Renal pelvis (tissue), 12 donors: ENCODE measurements around the gene ASB2. TPM values are rescaled to one million over a fixed set of nuclear protein-coding genes. Genes with fewer than 3 reads are reported as not detected.

Experiments used
- DNase-seq: peaks from one replicate; pipeline ENCODE4 v3.0.0-alpha.2; 2013
- long read RNA-seq, 16 experiments: transcript quantifications; one replicate each; lab custom pipeline, GENCODE V29; 2026
- polyA plus RNA-seq, 3 donors: library from polyadenylated mRNA; unstranded; fragments of 120-200 nt; gene quantifications; one replicate each; pipeline ENCODE4 v1.2.1, GENCODE V29; 2013; ENCODE audit not compliant: insufficient read length in 3 of 3

ASB2 gene
- polyA plus RNA-seq, result under 1 TPM; 0.29 to 0.51 (median 0.37) TPM
- long read RNA-seq, donor 1, result 0 reads
- long read RNA-seq, donor 2, result 0 reads
- long read RNA-seq, donor 3, result 0 reads
- long read RNA-seq, donor 4, result 0 reads
- long read RNA-seq, donor 5, result 0 reads
- long read RNA-seq, donor 6, result 0 reads
- long read RNA-seq, donor 7, partial matches to known transcripts, result 0 of 1 reads
- long read RNA-seq, donor 7, other reads (novel, unspliced or antisense), result 0 of 1 reads
- long read RNA-seq, donor 8, result 0 reads
- long read RNA-seq, donor 9, result 0 reads
- long read RNA-seq, donor 10, result 0 reads
- long read RNA-seq, donor 11, partial matches to known transcripts, result 0 of 1 reads
- long read RNA-seq, donor 11, other reads (novel, unspliced or antisense), result 0 of 1 reads
- long read RNA-seq, donor 12, result 0 reads
- long read RNA-seq, donor 13, result 0 reads
- long read RNA-seq, donor 14, result 0 reads
- long read RNA-seq, donor 15, result 0 reads
- long read RNA-seq, donor 16, result 0 reads

GRCh38 chr14:93976477-93977057 lies at the start of gene ASB2:
ASB2 (minus strand) TSS chr14:93976570; CDS start chr14:93964539, 12,031 bp downstream.
- DNase-seq, result no peak

- DNase-seq, result no peak
Observed at GRCh38 chr14:94025720-94026119, 49.4 kb upstream of the ASB2 start.

GRCh38 chr14:94024549-94024948 lies 48.2 kb upstream of the ASB2 start:
- DNase-seq, result no peak

GRCh38 chr14:94022532-94023411 lies 46.4 kb upstream of the ASB2 start:
- no peak for DNase-seq

- DNase-seq, result no peak
Observed at GRCh38 chr14:94021416-94022157, 45.2 kb upstream of the ASB2 start.

- no peak for DNase-seq
Observed at GRCh38 chr14:94021001-94021400, 44.6 kb upstream of the ASB2 start.

- DNase-seq, result no peak
Observed at GRCh38 chr14:94020267-94020666, 43.9 kb upstream of the ASB2 start.

- DNase-seq, result no peak
Observed at GRCh38 chr14:94019329-94019728, 43.0 kb upstream of the ASB2 start.

- DNase-seq, result no peak
Observed at GRCh38 chr14:94018308-94018707, 41.9 kb upstream of the ASB2 start.

GRCh38 chr14:94016446-94016976 lies 40.1 kb upstream of the ASB2 start:
- no peak for DNase-seq

- DNase-seq, result no peak
Observed at GRCh38 chr14:94015223-94015622, 38.9 kb upstream of the ASB2 start.

GRCh38 chr14:94014382-94014781 lies 38.0 kb upstream of the ASB2 start:
- DNase-seq, result no peak

GRCh38 chr14:94011795-94012194 lies 35.4 kb upstream of the ASB2 start:
- no peak for DNase-seq

GRCh38 chr14:94010625-94011024 lies 34.3 kb upstream of the ASB2 start:
- no peak for DNase-seq

GRCh38 chr14:94009767-94010166 lies 33.4 kb upstream of the ASB2 start:
- DNase-seq, result no peak

GRCh38 chr14:94008234-94008633 lies 31.9 kb upstream of the ASB2 start:
- no peak for DNase-seq

- DNase-seq, result no peak
Observed at GRCh38 chr14:94005324-94006073, 29.1 kb upstream of the ASB2 start.

- no peak for DNase-seq
Observed at GRCh38 chr14:94004015-94004414, 27.6 kb upstream of the ASB2 start.

GRCh38 chr14:94003397-94003796 lies 27.0 kb upstream of the ASB2 start:
- DNase-seq, result no peak
